ENCODE results near the gene ACTA1.
"Not testable (repeated sequence)": the region's sequence is repeated elsewhere in the genome, so short reads cannot be mapped to it uniquely, and the experiment has no call there.

ACTA1 gene

GRCh38 chr1:229409616-229410369 is 24.1 kb downstream of the ACTA1 start:
- DNase-seq = no peak
- TF ChIP-seq POLR2A (IDR thresholded peaks at IDR 0.05; ENCODE audit: low read length) (no peak), GATA1 (IDR thresholded peaks at IDR 0.05; ENCODE audit: low read depth, low read length) (no peak)

GRCh38 chr1:229408458-229409037 is 25.3 kb downstream of the ACTA1 start:
- no peak for TF ChIP-seq GATA1 (IDR thresholded peaks at IDR 0.05; ENCODE audit: low read depth, low read length)
- no peak for TF ChIP-seq POLR2A (IDR thresholded peaks at IDR 0.05; ENCODE audit: low read length)
- no peak for DNase-seq

GRCh38 chr1:229407206-229408026 is 26.5 kb downstream of the ACTA1 start:
- DNase-seq = no peak

DNA sequence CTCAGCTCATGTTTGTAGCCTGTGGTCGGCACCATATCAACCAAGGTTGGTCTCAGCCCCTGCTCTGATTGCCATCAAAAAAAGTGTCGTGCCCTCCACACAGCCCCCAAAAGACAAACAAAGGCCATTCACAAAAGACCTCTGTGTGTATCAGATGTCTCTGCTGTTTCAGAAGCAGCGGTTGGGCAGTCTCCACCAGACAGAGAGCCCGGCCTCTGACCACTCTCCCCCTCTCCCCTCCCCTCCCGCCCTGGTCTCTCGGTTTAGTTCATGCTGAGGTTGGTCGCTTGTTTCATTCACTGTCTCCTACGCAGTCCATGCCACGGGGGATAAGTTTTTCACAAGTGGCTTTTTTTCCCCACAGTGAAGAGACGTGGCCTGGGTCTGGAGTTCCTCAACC is 27.1 kb downstream of the ACTA1 start:
- DNase-seq = no peak
- no peak for TF ChIP-seq POLR2A (IDR thresholded peaks at IDR 0.05; ENCODE audit: low read length)
- no peak for TF ChIP-seq GATA1 (IDR thresholded peaks at IDR 0.05; ENCODE audit: low read depth, low read length)

More at GRCh38 chr1:229407206-229408026, 26.5 kb downstream of the ACTA1 start:
- no peak for TF ChIP-seq GATA1 (IDR thresholded peaks at IDR 0.05; ENCODE audit: low read depth, low read length)
- TF ChIP-seq POLR2A (IDR thresholded peaks at IDR 0.05; ENCODE audit: low read length) = no peak

DNA sequence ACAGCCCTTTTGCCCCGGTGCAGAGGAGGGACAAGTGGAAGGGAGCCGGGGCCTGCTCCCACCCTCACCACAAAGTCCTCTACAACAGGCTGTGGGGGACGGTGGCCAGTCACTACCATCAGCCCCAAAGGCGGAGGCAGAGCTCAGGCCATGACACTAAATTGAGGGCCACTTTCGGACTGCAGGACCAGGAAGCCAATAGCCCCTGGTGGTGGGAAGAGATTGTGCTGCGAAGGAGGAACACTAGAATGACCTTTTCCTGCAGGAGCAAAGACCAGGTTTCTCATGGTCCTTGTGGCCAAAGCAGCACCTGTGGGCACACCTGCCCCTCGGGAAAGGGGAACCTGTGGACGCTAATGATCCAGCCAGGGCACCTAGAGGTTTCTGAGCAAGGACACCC is 30.3 kb downstream of the ACTA1 start:
- DNase-seq = no peak
- TF ChIP-seq GATA1 (IDR thresholded peaks at IDR 0.05; ENCODE audit: low read depth, low read length) (no peak), POLR2A (IDR thresholded peaks at IDR 0.05; ENCODE audit: low read length) (no peak)

DNA sequence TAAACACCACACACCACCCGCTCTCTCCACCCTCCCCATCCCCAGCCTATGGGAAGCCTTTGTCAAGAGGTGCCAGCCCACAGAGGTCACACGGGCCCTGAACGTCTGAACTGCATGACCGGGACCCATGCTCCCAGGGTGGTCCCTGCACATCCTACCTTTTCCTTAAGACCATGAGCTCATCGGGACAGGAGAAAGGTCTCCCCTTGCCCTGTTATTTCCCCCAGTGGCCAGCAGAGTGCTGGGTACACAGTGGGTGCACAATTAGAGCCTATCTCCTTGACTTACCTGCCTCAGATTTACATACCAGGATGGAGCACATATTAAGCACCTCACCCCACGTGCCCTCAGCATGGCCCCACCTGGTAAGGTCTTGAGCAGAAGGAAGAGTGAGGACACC is 30.9 kb downstream of the ACTA1 start:
- no peak for DNase-seq
- TF ChIP-seq GATA1 (IDR thresholded peaks at IDR 0.05; ENCODE audit: low read depth, low read length) (no peak), POLR2A (IDR thresholded peaks at IDR 0.05; ENCODE audit: low read length) (no peak)

- DNase-seq = not testable (repeated sequence)
Observed at GRCh38 chr1:229402329-229402728, 31.6 kb downstream of the ACTA1 start.

- TF ChIP-seq GATA1 (IDR thresholded peaks at IDR 0.05; ENCODE audit: low read depth, low read length) (no peak), POLR2A (IDR thresholded peaks at IDR 0.05; ENCODE audit: low read length) (no peak)
- no peak for DNase-seq
Observed at GRCh38 chr1:229397762-229398161, 36.1 kb downstream of the ACTA1 start.

- no peak for DNase-seq
- no peak for TF ChIP-seq GATA1 (IDR thresholded peaks at IDR 0.05; ENCODE audit: low read depth, low read length)
- TF ChIP-seq POLR2A (IDR thresholded peaks at IDR 0.05; ENCODE audit: low read length) = no peak
Observed at GRCh38 chr1:229396585-229397206, 37.2 kb downstream of the ACTA1 start.

GRCh38 chr1:229394517-229394916 is 39.4 kb downstream of the ACTA1 start:
- not testable (repeated sequence) for DNase-seq

DNA sequence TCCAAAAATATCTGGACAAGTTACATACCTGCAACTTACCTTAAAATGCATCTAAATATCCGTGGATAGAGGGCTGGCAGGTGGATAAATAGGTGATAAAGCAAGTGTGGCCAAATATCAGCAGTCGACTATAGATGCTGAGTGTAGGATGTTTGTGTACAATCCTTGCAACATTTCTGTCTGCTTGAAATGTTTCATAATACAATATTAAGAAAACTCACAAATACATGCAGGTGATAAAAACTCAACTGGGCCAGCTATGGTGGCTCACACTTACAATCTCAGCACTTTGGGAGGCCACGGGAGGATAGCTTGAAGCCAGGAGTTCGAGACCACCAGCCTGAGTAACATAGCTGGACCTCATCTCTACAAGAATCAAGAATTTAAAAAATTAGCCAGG is 41.0 kb downstream of the ACTA1 start:
- DNase-seq = no peak
- TF ChIP-seq GATA1 (IDR thresholded peaks at IDR 0.05; ENCODE audit: low read depth, low read length) (no peak), POLR2A (IDR thresholded peaks at IDR 0.05; ENCODE audit: low read length) (no peak)

GRCh38 chr1:229390130-229390529 is 43.8 kb downstream of the ACTA1 start:
- no peak for DNase-seq
- TF ChIP-seq GATA1 (IDR thresholded peaks at IDR 0.05; ENCODE audit: low read depth, low read length) (no peak), POLR2A (IDR thresholded peaks at IDR 0.05; ENCODE audit: low read length) (no peak)

DNA sequence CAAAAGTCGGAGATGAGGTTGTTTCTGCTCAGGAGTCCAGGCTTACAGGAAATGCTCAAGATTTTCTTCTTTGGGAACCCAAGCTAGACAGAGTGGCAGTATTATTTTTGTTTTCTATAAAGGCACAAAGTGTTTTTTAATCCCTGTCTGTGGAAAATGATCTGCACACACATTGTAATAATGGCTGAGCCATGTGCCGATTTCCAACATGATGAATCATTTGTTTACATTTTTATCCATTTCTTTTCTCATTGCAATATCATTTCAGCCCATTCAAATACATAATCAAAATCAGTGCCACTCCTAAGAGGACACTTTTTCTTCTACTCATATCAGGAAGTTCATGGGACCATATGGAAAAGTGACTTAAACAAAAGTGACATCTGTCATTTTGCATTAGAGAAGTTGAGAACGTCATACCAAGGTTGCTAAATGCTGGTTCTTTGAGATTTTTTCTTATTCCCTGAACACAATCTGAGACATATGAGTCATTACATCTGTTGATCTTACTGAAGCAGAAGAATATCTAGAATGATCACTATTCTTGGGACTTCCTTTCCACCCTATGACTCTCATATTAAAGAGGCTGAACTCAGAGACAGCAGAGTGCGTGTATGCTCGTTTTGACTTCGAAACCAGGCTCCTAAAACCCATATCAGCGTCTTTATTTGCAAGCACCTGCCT is 44.9 kb downstream of the ACTA1 start:
- TF ChIP-seq POLR2A (IDR thresholded peaks at IDR 0.05; ENCODE audit: low read length) = no peak
- no peak for DNase-seq

Measured in erythroblast (primary cell).